Bone marrow (tissue), 2 donors: Measurements from ENCODE around the gene BMPER.
"Not testable (repeated sequence)": the region's sequence is repeated elsewhere in the genome, so short reads cannot be mapped to it uniquely, and the experiment has no call there.

ENCODE experiments used
- DNase-seq, 2 donors: peaks; one replicate each; lab custom pipeline; 2025; lab: John Stamatoyannopoulos, UW

BMPER gene

DNA sequence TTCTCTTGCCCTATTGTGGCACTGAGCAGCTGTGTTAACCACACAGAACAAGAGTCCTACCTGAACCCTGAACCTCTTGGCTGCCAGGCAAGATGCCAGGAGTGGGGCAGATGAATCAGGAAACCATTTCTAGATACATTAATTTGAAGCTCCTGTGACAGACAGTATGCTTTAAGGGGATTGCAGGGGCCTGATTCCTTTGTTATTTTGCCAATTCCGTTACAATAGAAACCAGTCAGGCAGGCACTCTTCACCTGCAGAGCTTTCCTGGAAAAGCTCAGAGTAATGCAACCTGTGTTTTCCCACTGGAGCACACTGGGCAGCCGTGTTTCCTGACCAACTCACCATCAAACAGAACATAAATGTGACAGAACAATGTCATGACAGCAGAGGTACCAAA, 233.1 kb downstream of the BMPER start:
- DNase-seq, result no peak

- DNase-seq, result no peak
Observed at GRCh38 chr7:34139086-34139485, 233.7 kb downstream of the BMPER start.

- DNase-seq, result no peak
Observed at GRCh38 chr7:34140066-34140465, 234.7 kb downstream of the BMPER start.

- DNase-seq, result no peak
Observed at GRCh38 chr7:34143402-34143801, 238.1 kb downstream of the BMPER start.

DNA sequence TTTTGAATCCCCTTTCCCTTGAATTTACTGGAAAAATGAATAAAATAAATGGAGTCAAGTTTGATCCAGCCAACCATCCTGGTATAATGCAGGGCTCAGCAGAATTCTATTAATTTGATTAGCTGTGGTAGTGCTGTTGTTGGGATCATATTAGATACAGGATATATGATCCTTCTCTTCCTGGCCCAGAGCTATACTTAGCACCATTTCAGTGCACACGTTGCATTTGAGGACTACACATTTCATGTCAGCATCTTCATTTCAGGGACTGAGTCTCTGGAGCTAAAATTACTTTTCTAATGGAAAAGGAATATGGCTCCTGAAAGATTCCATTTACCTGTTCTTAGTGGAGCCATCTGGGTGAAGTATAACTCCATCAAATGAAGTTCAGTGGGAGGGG, 240.3 kb downstream of the BMPER start:
- DNase-seq, result no peak

DNA sequence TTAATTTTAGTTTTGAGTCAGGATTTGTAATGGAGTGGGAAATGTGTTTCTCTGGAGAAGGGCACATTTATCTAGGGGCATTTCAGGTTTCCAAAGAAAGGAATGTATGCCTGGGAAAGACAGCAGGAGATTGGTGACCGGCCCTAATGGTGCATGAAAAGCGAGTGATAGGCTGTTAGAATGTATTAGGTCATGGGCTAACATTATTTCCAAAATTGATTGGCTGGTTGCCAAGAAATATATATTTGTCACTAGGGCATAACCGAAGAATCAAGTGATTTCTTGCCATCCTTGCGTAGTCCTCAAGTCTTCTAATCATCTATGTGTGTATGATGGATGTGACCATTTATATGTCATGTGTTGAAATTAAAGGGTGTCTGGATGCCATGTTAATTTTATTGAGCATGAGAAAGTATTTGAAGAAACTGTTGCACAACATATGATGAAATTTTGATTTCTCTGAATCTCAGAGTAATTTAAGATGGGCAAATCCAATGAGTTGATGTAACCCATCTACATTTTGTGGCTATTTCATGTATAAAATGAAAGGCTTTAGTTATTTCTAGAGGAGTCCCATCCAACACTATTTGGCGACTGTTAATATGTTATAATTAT, 248.4 kb downstream of the BMPER start:
- no peak for DNase-seq

DNA sequence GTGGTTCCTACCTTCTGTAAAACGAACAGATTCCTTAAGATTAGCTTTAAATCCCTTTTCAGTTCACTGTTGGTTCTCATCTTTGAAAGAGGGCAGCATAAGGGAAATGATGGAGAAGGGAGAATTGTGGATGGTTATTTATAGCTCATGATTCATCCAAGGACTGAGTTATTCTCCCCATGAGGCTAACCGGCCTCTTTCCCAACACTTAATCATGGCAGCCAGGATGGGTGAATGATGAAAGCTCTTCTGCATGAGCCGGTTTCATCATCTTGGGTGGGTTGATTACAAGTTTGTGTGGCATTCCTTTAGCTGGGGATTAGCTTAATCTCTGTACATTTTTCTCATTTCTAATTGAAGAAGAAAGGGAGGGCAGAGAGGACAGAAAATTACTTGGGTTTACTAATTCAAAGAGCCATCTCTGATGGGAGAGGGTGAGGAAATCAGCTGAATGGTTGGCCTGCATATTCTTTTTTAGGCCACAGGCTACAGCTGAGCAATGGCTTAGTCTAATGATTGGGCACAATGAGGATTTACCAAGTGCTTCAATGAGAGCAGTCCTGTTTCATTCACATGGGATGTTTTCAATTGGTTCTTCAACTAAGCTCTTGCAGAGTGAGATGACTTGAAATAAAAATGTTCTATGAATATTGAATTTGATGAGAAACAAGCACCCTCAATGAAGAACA, 250.0 kb downstream of the BMPER start:
- DNase-seq, result no peak

- DNase-seq, result no peak
Observed at GRCh38 chr7:34156336-34156735, 251.0 kb downstream of the BMPER start.

GRCh38 chr7:34157137-34157536, 251.8 kb downstream of the BMPER start:
- DNase-seq, result no peak

DNA sequence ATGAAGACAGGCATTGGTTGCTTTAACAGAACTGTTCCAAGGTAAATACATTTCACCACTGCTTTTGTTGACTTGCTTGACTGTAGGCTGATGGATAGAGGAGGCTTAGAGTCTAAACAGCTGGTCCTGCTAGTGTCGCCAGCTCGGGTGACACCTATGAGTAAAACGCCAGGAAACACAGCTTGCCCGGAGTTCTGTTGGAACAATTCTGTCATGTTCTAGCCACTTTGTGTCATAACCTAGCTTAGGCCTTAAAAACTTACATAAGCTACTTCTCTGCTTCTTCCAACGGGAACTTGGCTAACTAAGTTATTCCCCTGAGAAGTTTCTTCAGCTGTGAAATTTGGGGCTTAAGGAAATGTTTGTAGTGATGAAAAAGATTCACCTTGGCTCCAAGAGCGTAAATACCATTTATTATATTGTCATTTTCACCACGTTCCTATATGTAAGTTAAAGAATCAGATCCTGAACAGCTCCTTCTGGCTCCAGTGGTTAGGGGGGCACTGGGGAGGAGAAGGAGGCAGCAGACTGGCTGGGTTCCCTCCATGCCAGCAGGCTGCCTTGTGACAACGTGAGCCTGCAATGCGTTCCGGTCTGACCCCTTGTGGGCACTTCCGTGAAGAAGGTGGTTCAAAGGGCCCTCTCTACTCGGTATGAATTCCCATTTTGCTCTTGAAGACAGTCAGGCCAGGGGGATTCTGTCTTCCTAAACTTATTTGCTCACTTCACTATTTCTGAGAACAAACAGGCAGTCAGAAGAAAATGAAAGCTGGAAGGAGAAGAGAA, 253.2 kb downstream of the BMPER start:
- no peak for DNase-seq

GRCh38 chr7:34160261-34160752, 255.0 kb downstream of the BMPER start:
- DNase-seq, result no peak

DNA sequence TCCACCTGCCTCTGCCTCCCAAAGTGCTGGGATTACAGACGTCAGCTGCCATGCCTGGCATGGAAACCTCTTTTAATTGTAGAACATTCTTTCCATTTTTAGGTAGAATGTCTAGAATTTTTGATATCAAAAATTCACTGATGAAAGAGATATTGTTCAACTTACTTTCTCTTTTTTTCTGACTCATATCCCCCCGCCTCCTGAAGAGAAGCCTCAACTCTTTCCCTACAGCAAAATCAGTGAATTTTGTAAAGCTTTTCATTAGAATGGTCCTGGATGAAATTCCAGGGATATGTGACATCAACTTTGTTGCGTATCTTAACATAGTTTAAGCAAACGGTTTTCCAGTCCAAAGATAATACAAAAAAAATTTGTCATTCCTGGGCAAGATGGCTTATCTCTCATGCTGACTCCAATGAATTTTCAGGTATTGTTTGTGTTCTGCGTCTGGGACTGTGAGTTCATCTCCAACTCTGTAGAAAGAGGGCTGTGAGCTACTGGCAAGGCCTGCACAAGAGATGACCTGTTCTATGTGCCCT, 256.8 kb downstream of the BMPER start:
- no peak for DNase-seq

- DNase-seq, result no peak
Observed at GRCh38 chr7:34162677-34163076, 257.3 kb downstream of the BMPER start.

- DNase-seq, result no peak
Observed at GRCh38 chr7:34163956-34164355, 258.6 kb downstream of the BMPER start.

GRCh38 chr7:34165466-34165865, 260.1 kb downstream of the BMPER start:
- no peak for DNase-seq

GRCh38 chr7:34165927-34166550, 260.7 kb downstream of the BMPER start:
- DNase-seq, result no peak

GRCh38 chr7:34168013-34168412, 262.7 kb downstream of the BMPER start:
- DNase-seq, result no peak

DNA sequence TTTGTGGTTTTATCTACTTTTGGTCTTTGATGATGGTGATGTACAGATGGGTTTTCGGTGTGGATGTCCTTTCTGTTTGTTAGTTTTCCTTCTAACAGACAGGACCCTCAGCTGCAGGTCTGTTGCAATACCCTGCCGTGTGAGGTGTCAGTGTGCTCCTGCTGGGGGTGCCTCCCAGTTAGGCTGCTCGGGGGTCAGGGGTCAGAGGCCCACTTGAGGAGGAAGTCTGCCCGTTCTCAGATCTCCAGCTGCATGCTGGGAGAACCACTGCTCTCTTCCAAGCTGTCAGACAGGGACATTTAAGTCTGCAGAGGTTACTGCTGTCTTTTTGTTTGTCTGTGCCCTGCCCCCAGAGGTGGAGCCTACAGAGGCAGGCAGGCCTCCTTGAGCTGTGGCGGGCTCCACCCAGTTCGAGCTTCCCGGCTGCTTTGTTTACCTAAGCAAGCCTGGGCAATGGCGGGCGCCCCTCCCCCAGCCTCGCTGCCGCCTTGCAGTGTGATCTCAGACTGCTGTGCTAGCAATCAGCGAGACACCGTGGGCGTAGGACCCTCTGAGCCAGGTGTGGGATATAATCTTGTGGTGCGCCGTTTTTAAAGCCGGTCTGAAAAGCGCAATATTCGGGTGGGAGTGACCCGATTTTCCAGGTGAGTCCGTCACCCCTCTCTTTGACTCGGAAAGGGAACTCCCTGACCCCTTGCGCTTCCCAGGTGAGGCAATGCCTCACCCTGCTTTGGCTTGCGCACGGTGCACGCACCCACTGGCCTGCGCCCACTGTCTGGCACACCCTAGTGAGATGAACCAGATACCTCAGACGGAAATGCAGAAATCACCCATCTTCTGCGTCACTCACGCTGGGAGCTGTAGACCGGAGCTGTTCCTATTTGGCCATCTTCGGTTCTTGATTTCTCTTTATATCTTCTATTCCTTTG, 269.6 kb downstream of the BMPER start:
- not testable (repeated sequence) for DNase-seq

DNA sequence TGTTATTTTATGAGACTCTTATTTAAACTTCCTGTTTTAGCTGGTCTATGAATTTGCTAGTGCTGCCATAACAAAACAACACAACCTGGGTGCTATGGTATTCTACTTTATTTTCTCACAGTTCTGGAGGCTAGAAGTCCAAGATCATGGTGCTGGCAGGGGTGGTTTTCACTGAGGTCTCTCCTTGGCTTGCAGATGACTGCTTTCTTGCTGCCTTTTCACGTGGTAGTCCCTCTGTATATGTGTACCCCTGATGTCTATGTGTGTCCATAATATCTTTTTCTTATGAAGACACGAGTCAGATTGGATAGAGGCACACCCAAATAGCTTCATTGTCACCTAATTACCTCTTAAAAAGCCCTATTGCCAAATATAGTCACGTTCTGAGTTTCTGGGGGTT, 270.5 kb downstream of the BMPER start:
- DNase-seq, result no peak

DNA sequence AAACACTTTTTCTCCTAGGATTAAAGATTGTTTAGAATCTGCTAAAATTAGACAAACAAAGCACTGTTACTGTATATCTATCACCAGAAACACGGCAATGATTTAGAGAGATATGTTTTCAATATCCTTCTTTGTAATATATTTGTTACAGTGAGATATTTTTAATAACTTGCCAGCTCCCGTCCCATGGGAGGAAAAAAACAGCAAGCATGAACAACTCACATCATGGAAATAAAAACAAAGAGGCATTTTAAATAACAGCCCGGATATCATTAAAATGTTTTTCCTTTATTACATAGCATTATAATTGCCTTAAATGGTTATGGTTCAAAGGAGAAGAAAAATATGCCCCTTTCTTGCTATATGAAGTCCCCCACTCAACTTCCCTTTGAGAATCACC, 272.1 kb downstream of the BMPER start:
- no peak for DNase-seq

- no peak for DNase-seq
Observed at GRCh38 chr7:34181271-34181958, 276.1 kb downstream of the BMPER start.
